C4-2B (cell line): ENCODE data around the gene CFAP251.

Experiments used
- H3K27ac ChIP-seq: fragments of 450-650 bp; 2 replicates; pipeline ENCODE4 v1.5.1; 2017
- CTCF ChIP-seq: fragments of 450-650 bp; conservative IDR thresholded peaks from 2 replicates; pipeline ENCODE4 v1.5.1; 2017; ENCODE audit warnings: mild to moderate bottlenecking
- ZFX ChIP-seq: fragments of 450-650 bp; IDR thresholded peaks from 2 replicates; pipeline ENCODE4 v1.6.1; 2017

CFAP251 gene

GRCh38 chr12:121964813-121965643 lies 46.6 kb downstream of the CFAP251 start:
- TF ChIP-seq CTCF: no peak
- no peak for TF ChIP-seq ZFX
- no peak overlapping the region for H3K27ac ChIP-seq

GRCh38 chr12:121966959-121967358 lies 48.6 kb downstream of the CFAP251 start:
- no peak for TF ChIP-seq CTCF
- no peak for TF ChIP-seq ZFX
- no peak overlapping the region for H3K27ac ChIP-seq

- TF ChIP-seq ZFX (no peak), CTCF (no peak)
- no peak overlapping the region for H3K27ac ChIP-seq
These were observed 50.5 kb downstream of the CFAP251 start for GRCh38 chr12:121968876-121969275.

DNA sequence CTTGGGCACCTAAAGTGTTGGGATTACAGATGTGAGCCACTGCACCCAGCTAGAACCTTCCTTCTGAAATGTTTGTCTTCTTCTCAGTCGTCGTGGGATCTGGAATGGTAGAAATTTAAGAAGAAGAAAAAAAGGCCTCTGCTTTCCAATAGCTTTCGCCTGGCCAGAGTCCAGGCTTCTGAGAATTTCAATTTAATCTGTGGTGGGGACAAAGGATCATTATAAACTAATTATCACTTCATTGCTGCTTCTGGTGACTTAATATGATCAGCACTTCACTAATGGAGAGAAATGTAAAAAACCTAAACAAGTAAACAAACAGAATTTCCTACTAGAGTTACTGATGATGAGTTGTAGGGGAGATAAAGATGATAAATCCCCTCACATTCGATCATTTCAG lies 51.3 kb downstream of the CFAP251 start:
- TF ChIP-seq CTCF (no peak), ZFX (no peak)
- no peak overlapping the region for H3K27ac ChIP-seq

DNA sequence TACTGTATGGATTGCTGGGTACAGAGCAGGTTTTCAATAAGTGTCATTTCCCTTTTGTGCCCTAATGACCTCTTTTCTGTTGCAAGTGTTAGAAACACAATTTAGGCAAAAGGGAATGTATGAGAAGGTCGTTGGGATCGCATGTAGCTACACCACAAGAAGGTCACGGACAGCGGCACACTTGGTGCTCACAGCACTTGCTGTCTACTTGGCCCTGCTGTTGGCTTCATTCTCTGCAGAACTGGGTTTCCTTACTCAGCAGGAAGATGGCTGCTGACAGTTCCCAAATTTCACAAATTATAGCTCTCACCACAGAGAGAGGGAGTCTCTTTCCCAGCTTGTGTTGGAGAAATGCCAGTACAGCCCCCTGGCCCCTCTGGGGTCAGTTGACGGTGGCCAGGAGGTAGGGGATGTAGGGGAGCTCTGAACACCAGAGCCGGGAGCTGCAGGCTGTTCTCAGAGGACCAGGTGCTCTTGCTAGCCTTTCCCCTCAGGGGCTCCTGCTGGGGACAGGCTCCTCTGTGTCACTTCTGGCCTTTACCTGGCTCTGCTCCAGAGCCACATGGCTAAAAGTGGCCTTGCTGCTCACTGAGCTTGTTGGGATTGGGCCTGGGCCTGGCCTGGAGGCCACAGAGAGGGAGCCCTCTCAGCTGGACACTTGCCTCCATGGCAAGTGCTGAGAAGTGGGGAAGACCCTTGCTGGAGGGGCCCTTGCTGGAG lies 52.3 kb downstream of the CFAP251 start:
- no peak overlapping the region for H3K27ac ChIP-seq
- TF ChIP-seq ZFX (no peak), CTCF (no peak)

DNA sequence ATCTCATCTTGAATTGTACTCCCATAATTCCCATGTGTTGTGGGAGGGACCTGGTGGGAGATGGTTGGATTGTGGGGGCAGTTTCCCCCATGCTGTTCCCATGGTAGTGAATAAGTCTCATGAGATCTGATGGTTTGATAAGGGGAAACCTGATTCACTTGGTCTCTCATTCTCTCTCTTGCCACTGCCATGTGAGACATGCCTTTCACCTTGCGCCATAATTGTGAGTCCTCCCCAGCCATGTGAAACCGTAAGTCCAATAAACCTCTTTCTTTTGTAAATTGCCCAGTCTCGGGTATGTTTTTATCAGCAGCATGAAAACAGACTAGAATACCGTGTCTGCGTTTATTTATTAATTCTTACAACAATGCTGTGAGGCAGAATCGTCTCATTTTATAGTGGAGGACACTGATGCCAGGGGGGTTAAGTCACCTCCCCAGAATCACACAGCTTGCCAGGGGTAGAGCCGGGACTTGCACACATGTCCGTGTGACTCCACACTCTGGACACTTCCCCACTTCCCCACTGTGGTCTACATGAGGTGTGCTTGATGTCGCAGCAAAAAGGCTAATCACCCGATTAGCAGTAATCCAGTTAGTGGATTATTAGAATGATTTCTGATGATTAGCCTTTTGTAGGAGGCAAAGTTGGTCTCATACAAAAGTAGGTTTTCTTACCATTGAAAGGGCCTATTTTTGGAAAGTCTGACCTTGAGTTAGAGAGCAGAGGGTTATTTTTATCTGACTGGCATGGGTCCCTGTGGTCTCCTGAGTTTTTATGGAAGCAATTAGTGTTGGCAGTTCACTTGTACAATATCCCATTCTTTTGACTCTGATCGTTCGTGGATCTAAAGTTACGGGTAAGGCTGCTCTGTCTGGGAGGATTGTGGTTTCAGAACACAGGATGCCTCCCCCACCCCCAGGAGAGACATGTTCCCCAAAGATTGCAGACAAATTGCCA lies 55.9 kb downstream of the CFAP251 start:
- TF ChIP-seq ZFX (no peak), CTCF (no peak)

More for the DNA sequence above, 55.9 kb downstream of the CFAP251 start:
- no peak overlapping the region for H3K27ac ChIP-seq
